ENCODE measurements around the gene ETV4. TPM values are rescaled to one million over a fixed set of nuclear protein-coding genes. Genes with fewer than 3 reads are reported as not detected.

ETV4 gene
- total and polyA plus RNA-seq, 2 of the 13 experiments (the other 11 are each of a cell fraction or from before 2014, with no cell fraction given): 128 to 330 TPM

DNA sequence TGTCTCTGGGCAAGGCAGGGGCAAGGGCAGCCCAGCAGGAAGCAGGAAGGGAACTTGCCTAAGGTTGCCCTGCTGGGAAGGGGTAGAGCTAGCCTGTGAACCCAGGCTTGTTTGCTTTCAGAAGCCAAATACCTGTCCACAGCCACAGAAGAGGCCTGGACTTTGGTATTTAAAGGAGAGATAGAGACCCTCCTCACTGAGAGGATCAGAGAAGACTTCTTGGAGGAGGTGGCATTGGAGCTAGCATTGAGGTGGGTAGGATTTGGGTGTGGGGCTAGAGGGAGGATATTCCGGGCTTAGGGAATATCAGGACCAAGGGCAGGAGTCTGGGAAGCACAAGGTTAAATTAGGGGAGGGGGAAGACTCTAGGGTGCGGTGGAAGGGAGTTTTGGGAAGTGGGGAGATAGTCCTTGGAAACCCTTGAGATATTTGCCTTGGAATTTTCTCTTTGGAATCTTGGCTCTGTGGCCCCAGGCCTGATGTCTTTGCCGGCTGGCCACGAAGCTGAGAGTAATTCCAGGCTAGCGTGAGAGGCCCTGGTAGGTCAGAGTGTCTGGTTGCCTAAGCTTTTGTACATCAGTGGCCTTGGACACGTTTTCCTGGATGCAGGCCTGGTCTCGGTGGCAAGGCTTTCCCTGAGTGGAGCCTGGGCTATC is 13.1 kb upstream of the ETV4 start (continued):
- TF ChIP-seq, protein P1, sequence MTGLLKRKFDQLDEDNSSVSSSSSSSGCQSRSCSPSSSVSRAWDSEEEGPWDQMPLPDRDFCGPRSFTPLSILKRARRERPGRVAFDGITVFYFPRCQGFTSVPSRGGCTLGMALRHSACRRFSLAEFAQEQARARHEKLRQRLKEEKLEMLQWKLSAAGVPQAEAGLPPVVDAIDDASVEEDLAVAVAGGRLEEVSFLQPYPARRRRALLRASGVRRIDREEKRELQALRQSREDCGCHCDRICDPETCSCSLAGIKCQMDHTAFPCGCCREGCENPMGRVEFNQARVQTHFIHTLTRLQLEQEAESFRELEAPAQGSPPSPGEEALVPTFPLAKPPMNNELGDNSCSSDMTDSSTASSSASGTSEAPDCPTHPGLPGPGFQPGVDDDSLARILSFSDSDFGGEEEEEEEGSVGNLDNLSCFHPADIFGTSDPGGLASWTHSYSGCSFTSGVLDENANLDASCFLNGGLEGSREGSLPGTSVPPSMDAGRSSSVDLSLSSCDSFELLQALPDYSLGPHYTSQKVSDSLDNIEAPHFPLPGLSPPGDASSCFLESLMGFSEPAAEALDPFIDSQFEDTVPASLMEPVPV (CRISPR knock-in tag; IDR thresholded peaks at IDR 0.05): peak; percentile 31; the same call in 1 of the 2 replicates
- no peak for TF ChIP-seq SP1 (IDR thresholded peaks at IDR 0.05)
- TF ChIP-seq SP1 (CRISPR knock-in tag; IDR thresholded peaks at IDR 0.05): no peak
- no peak for TF ChIP-seq TBP (CRISPR knock-in tag; IDR thresholded peaks at IDR 0.05)
- TF ChIP-seq, protein P2, sequence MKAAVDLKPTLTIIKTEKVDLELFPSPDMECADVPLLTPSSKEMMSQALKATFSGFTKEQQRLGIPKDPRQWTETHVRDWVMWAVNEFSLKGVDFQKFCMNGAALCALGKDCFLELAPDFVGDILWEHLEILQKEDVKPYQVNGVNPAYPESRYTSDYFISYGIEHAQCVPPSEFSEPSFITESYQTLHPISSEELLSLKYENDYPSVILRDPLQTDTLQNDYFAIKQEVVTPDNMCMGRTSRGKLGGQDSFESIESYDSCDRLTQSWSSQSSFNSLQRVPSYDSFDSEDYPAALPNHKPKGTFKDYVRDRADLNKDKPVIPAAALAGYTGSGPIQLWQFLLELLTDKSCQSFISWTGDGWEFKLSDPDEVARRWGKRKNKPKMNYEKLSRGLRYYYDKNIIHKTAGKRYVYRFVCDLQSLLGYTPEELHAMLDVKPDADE (CRISPR knock-in tag; IDR thresholded peaks at IDR 0.05): no peak
- TF ChIP-seq, protein P3, sequence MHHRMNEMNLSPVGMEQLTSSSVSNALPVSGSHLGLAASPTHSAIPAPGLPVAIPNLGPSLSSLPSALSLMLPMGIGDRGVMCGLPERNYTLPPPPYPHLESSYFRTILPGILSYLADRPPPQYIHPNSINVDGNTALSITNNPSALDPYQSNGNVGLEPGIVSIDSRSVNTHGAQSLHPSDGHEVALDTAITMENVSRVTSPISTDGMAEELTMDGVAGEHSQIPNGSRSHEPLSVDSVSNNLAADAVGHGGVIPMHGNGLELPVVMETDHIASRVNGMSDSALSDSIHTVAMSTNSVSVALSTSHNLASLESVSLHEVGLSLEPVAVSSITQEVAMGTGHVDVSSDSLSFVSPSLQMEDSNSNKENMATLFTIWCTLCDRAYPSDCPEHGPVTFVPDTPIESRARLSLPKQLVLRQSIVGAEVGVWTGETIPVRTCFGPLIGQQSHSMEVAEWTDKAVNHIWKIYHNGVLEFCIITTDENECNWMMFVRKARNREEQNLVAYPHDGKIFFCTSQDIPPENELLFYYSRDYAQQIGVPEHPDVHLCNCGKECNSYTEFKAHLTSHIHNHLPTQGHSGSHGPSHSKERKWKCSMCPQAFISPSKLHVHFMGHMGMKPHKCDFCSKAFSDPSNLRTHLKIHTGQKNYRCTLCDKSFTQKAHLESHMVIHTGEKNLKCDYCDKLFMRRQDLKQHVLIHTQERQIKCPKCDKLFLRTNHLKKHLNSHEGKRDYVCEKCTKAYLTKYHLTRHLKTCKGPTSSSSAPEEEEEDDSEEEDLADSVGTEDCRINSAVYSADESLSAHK (CRISPR knock-in tag; IDR thresholded peaks at IDR 0.05; ENCODE audit: borderline replicate concordance): no peak
- TF ChIP-seq, protein P4, sequence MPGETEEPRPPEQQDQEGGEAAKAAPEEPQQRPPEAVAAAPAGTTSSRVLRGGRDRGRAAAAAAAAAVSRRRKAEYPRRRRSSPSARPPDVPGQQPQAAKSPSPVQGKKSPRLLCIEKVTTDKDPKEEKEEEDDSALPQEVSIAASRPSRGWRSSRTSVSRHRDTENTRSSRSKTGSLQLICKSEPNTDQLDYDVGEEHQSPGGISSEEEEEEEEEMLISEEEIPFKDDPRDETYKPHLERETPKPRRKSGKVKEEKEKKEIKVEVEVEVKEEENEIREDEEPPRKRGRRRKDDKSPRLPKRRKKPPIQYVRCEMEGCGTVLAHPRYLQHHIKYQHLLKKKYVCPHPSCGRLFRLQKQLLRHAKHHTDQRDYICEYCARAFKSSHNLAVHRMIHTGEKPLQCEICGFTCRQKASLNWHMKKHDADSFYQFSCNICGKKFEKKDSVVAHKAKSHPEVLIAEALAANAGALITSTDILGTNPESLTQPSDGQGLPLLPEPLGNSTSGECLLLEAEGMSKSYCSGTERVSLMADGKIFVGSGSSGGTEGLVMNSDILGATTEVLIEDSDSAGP (CRISPR knock-in tag; IDR thresholded peaks at IDR 0.05; ENCODE audit: borderline replicate concordance): no peak; the same call in 1 of the 2 replicates
- peak; percentile 58 for TF ChIP-seq KAT8 (CRISPR knock-in tag; IDR thresholded peaks at IDR 0.05)
- TF ChIP-seq, protein P5, sequence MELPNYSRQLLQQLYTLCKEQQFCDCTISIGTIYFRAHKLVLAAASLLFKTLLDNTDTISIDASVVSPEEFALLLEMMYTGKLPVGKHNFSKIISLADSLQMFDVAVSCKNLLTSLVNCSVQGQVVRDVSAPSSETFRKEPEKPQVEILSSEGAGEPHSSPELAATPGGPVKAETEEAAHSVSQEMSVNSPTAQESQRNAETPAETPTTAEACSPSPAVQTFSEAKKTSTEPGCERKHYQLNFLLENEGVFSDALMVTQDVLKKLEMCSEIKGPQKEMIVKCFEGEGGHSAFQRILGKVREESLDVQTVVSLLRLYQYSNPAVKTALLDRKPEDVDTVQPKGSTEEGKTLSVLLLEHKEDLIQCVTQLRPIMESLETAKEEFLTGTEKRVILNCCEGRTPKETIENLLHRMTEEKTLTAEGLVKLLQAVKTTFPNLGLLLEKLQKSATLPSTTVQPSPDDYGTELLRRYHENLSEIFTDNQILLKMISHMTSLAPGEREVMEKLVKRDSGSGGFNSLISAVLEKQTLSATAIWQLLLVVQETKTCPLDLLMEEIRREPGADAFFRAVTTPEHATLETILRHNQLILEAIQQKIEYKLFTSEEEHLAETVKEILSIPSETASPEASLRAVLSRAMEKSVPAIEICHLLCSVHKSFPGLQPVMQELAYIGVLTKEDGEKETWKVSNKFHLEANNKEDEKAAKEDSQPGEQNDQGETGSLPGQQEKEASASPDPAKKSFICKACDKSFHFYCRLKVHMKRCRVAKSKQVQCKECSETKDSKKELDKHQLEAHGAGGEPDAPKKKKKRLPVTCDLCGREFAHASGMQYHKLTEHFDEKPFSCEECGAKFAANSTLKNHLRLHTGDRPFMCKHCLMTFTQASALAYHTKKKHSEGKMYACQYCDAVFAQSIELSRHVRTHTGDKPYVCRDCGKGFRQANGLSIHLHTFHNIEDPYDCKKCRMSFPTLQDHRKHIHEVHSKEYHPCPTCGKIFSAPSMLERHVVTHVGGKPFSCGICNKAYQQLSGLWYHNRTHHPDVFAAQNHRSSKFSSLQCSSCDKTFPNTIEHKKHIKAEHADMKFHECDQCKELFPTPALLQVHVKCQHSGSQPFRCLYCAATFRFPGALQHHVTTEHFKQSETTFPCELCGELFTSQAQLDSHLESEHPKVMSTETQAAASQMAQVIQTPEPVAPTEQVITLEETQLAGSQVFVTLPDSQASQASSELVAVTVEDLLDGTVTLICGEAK (IDR thresholded peaks at IDR 0.05): no peak
- TF ChIP-seq, protein P5 (CRISPR knock-in tag; IDR thresholded peaks at IDR 0.05): 0 out of 2 replicates have a peak, but pooled peaks have one; percentile 12
- TF ChIP-seq ZNF460 (CRISPR knock-in tag; IDR thresholded peaks at IDR 0.05; ENCODE audit: borderline replicate concordance): no peak
- TF ChIP-seq FIP1L1 (IDR thresholded peaks at IDR 0.05; ENCODE audit: borderline replicate concordance, insufficient read depth, low read depth, low read length): no peak
- TF ChIP-seq ZFP1 (CRISPR knock-in tag; IDR thresholded peaks at IDR 0.05): 0 out of 2 replicates have a peak, but pooled peaks have one; percentile 21
